Panc1 (cell line): Measurements from ENCODE around the gene PMPCA.

Experiments
- CTCF ChIP-seq: fragments of 450-650 bp; IDR thresholded peaks from 2 replicates; pipeline ENCODE4 v1.5.1; 2017; ENCODE audit warnings: mild to moderate bottlenecking
- POLR2AphosphoS5 ChIP-seq: IDR thresholded peaks from 2 replicates; pipeline ENCODE4 v1.6.1; 2012; ENCODE audit warnings: mild to moderate bottlenecking, low read depth, low read length, moderate library complexity
- SIN3A ChIP-seq: IDR thresholded peaks from 2 replicates; pipeline ENCODE4 v1.6.1; 2012; ENCODE audit warnings: low read depth, mild to moderate bottlenecking, low read length, moderate library complexity, borderline replicate concordance; ENCODE audit not compliant: insufficient read depth
- TF ChIP-seq, protein P1 (sequence below), 2 experiments: IDR thresholded peaks; 2 replicates each; pipeline ENCODE4 v1.6.1; 2011 to 2012; ENCODE audit warnings: low read depth in 2 of 2, control low read depth in 1 of 2, low read length in 1 of 2, mild to moderate bottlenecking in 1 of 2, moderate library complexity in 1 of 2; ENCODE audit not compliant: insufficient read depth in 1 of 2

- TF ChIP-seq CTCF: no peak
- no peak for TF ChIP-seq POLR2AphosphoS5
- TF ChIP-seq SIN3A: no peak
- TF ChIP-seq, protein P1, sequence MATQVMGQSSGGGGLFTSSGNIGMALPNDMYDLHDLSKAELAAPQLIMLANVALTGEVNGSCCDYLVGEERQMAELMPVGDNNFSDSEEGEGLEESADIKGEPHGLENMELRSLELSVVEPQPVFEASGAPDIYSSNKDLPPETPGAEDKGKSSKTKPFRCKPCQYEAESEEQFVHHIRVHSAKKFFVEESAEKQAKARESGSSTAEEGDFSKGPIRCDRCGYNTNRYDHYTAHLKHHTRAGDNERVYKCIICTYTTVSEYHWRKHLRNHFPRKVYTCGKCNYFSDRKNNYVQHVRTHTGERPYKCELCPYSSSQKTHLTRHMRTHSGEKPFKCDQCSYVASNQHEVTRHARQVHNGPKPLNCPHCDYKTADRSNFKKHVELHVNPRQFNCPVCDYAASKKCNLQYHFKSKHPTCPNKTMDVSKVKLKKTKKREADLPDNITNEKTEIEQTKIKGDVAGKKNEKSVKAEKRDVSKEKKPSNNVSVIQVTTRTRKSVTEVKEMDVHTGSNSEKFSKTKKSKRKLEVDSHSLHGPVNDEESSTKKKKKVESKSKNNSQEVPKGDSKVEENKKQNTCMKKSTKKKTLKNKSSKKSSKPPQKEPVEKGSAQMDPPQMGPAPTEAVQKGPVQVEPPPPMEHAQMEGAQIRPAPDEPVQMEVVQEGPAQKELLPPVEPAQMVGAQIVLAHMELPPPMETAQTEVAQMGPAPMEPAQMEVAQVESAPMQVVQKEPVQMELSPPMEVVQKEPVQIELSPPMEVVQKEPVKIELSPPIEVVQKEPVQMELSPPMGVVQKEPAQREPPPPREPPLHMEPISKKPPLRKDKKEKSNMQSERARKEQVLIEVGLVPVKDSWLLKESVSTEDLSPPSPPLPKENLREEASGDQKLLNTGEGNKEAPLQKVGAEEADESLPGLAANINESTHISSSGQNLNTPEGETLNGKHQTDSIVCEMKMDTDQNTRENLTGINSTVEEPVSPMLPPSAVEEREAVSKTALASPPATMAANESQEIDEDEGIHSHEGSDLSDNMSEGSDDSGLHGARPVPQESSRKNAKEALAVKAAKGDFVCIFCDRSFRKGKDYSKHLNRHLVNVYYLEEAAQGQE (IDR thresholded peaks at IDR 0.05; ENCODE audit: insufficient read depth in 1 of 2, low read depth in 2 of 2, low read length in 1 of 2): no peak
These were observed 2.5 kb upstream of the PMPCA start for GRCh38 chr9:136407911-136408310.
